Gastrocnemius medialis (tissue), 4 donors: Measurements from ENCODE around the gene PPM1K. TPM values are rescaled to one million over a fixed set of nuclear protein-coding genes. Genes with fewer than 3 reads are reported as not detected.
A peak's percentile ranks its signal among the peaks of the same experiment; 100 is the strongest.

ENCODE experiments used
- ATAC-seq, 2 donors: fragments of 150-250 bp; one replicate each; pipeline ENCODE4 v1.9.1; 2016
- DNase-seq, 2 donors: peaks; one replicate each; pipeline ENCODE4 v3.0.0-alpha.2; 2019
- H3K27ac ChIP-seq, 4 donors: fragments of 200-600 bp; sonication (generic); 1 replicate in 1 of 4; 2 replicates in 3 of 4; pipeline ENCODE4 v1.5.1; 2016 to 2018; ENCODE audit warnings: mild to moderate bottlenecking in 2 of 4, moderate library complexity in 1 of 4
- H3K27me3 ChIP-seq, 3 donors: fragments of 200-600 bp; sonication (generic) in 2 of 3; 1 replicate in 1 of 3; 2 replicates in 2 of 3; pipeline versions ENCODE4 v1.5.1 to v1.6.0; 2016 to 2019; ENCODE audit warnings: mild to moderate bottlenecking in 1 of 3, moderate library complexity in 1 of 3
- H3K36me3 ChIP-seq, 2 donors: fragments of 200-600 bp; sonication (generic) in 1 of 2; one replicate each; pipeline ENCODE4 v1.5.1; 2017 to 2018
- H3K4me1 ChIP-seq, 2 donors: fragments of 200-600 bp; sonication (generic) in 1 of 2; one replicate each; pipeline ENCODE4 v1.5.1; 2016 to 2017; ENCODE audit warnings: mild to moderate bottlenecking in 2 of 2
- H3K4me3 ChIP-seq, 4 donors: fragments of 200-600 bp; sonication (generic) in 3 of 4; 1 replicate in 1 of 4; 2 replicates in 3 of 4; pipeline ENCODE4 v1.5.1; 2016 to 2019; ENCODE audit warnings: mild to moderate bottlenecking in 2 of 4
- H3K9me3 ChIP-seq, 3 donors: fragments of 200-600 bp; sonication (generic) in 2 of 3; 1 replicate in 1 of 3; 2 replicates in 2 of 3; pipeline ENCODE4 v1.5.1; 2016 to 2019
- POLR2A ChIP-seq, 2 donors: fragments of 450-650 bp; IDR thresholded peaks; one replicate each; pipeline ENCODE4 v1.6.1; 2017; ENCODE audit warnings: antibody characterized with exemption in 2 of 2, mild to moderate bottlenecking in 2 of 2, moderate library complexity in 2 of 2
- in situ Hi-C, 4 donors: fragments of 200-750 bp; cut with MboI; loops; one replicate each; pipeline versions ENCODE4 v1.15.0 to v1.8.0; 2017; ENCODE audit warnings: low sequenced_read_pairs in 4 of 4
- intact Hi-C: fragments of 100-400 bp; cut with DNase I; formaldehyde crosslinking; loops from one replicate; pipeline ENCODE4 v1.15.1; 2023; ENCODE audit warnings: low total_unique reads
- total RNA-seq, 4 donors: library from RNA; depleted of rRNA; stranded (reverse); fragments of >200 nt; gene quantifications; one replicate each; pipeline versions ENCODE4 v1.1.0 to v1.2.3, GENCODE V29; 2016
- TF ChIP-seq, protein P1 (sequence below), 5 experiments: fragments of 450-650 bp in 3 of 5; fragments of 200-600 bp in 2 of 5; sonication (generic) in 2 of 5; IDR thresholded peaks in 4 of 5; conservative IDR thresholded peaks in 1 of 5; 1 replicate in 4 of 5; 2 replicates in 1 of 5; pipeline ENCODE4 v1.5.1; 2016 to 2019; ENCODE audit warnings: antibody characterized with exemption in 5 of 5, mild to moderate bottlenecking in 3 of 5, moderate library complexity in 3 of 5

The PPM1K gene
- total RNA-seq, 4 donors from 2014 or later: 3.3 to 9.5 (median 6.9) TPM

GRCh38 chr4:88215351-88215750 lies 69.0 kb downstream of the PPM1K start:
- intact Hi-C loops: loop anchor here (5.0 kb wide), 1 partner anchor 162 kb away; the partner anchor contains the start of gene HERC6
- TF ChIP-seq POLR2A (IDR thresholded peaks at IDR 0.05): no peak
- TF ChIP-seq, protein P1, sequence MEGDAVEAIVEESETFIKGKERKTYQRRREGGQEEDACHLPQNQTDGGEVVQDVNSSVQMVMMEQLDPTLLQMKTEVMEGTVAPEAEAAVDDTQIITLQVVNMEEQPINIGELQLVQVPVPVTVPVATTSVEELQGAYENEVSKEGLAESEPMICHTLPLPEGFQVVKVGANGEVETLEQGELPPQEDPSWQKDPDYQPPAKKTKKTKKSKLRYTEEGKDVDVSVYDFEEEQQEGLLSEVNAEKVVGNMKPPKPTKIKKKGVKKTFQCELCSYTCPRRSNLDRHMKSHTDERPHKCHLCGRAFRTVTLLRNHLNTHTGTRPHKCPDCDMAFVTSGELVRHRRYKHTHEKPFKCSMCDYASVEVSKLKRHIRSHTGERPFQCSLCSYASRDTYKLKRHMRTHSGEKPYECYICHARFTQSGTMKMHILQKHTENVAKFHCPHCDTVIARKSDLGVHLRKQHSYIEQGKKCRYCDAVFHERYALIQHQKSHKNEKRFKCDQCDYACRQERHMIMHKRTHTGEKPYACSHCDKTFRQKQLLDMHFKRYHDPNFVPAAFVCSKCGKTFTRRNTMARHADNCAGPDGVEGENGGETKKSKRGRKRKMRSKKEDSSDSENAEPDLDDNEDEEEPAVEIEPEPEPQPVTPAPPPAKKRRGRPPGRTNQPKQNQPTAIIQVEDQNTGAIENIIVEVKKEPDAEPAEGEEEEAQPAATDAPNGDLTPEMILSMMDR (IDR thresholded peaks at IDR 0.05 in 4 of 5, conservative IDR thresholded peaks at IDR 0.05 in 1 of 5): no peak
- Histone ChIP-seq H3K27me3 (no peaks in the 10 kb centered on the region), H3K4me1 (peaks cover 0 to 2% of the 10 kb centered on the region in 2 donors), H3K27ac (no peak overlapping the region), H3K9me3 (no peaks in the 10 kb centered on the region), H3K4me3 (no peak overlapping the region), H3K36me3 (no peaks in the 10 kb centered on the region)
- ATAC-seq (no peak), DNase-seq (no peak)
- in situ Hi-C loops: loop anchor here (5.0 to 25.0 kb wide), 5 partner anchors 302 to 531 kb away; no protein-coding TSS in a partner anchor

- Histone ChIP-seq H3K36me3 (no peaks in the 10 kb centered on the region), H3K27me3 (no peaks in the 10 kb centered on the region), H3K9me3 (no peaks in the 10 kb centered on the region), H3K27ac (no peak overlapping the region), H3K4me3 (no peak overlapping the region), H3K4me1 (no peaks in the 10 kb centered on the region)
- TF ChIP-seq, protein P1 (IDR thresholded peaks at IDR 0.05 in 4 of 5, conservative IDR thresholded peaks at IDR 0.05 in 1 of 5): no peak
- no peak for TF ChIP-seq POLR2A (IDR thresholded peaks at IDR 0.05)
- DNase-seq: no peak
- intact Hi-C loops (loop anchor here (1.0 to 2.0 kb wide), 3 partner anchors 157 to 359 kb away; no protein-coding TSS in a partner anchor), in situ Hi-C loops (loop anchor here (5.0 to 25.0 kb wide), 10 partner anchors 175 to 530 kb away; no protein-coding TSS in a partner anchor)
- no peak for ATAC-seq
Observed at GRCh38 chr4:88212253-88212561, 72.2 kb downstream of the PPM1K start.

- Histone ChIP-seq H3K27ac (no peak overlapping the region), H3K4me3 (no peak overlapping the region), H3K27me3 (no peaks in the 10 kb centered on the region), H3K9me3 (no peaks in the 10 kb centered on the region), H3K4me1 (no peaks in the 10 kb centered on the region), H3K36me3 (no peaks in the 10 kb centered on the region)
- DNase-seq (no peak), ATAC-seq (peak in 1 of 2 donors; percentile 78)
- intact Hi-C loops (loop anchor here (1.0 to 2.0 kb wide), 3 partner anchors 156 to 359 kb away; no protein-coding TSS in a partner anchor), in situ Hi-C loops (loop anchor here (5.0 to 25.0 kb wide), 10 partner anchors 174 to 529 kb away; no protein-coding TSS in a partner anchor)
- no peak for TF ChIP-seq POLR2A (IDR thresholded peaks at IDR 0.05)
- TF ChIP-seq, protein P1 (IDR thresholded peaks at IDR 0.05 in 4 of 5, conservative IDR thresholded peaks at IDR 0.05 in 1 of 5): peak; percentile 66 to 76 (median 73)
Observed at GRCh38 chr4:88211473-88212252, 72.7 kb downstream of the PPM1K start.

DNA sequence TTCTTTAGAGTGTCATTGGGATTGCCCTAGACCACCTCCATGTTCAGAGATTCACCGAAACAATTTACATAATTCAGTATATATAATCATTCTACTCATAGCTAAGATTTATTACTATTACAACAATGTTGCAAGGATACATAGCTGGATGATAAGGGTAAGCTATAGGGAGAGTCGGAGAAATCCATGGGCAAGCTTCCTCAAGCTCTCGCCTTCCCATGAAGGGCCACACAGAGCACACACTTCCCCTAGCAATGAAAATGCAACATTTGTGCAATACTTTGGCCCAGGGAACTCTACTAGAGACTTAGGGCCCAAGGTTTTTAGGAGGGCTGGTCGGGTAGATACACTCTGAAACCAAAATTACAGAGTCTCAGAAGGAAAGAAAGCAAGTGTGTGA lies 76.2 kb downstream of the PPM1K start:
- no peaks in the 10 kb centered on the region for H3K9me3 ChIP-seq
- in situ Hi-C loops (loop anchor here in 2 of 4 donors (25.0 kb wide), 1 partner anchor 521 kb away; no protein-coding TSS in a partner anchor), intact Hi-C loops (no loop called here)
- no peaks in the 10 kb centered on the region for H3K36me3 ChIP-seq
- H3K4me3 ChIP-seq: no peak overlapping the region
- H3K27me3 ChIP-seq: no peaks in the 10 kb centered on the region
- H3K4me1 ChIP-seq: no peaks in the 10 kb centered on the region
- H3K27ac ChIP-seq: no peak overlapping the region
- TF ChIP-seq, protein P1 (IDR thresholded peaks at IDR 0.05 in 4 of 5, conservative IDR thresholded peaks at IDR 0.05 in 1 of 5): no peak
- TF ChIP-seq POLR2A (IDR thresholded peaks at IDR 0.05): no peak
- no peak for DNase-seq
- ATAC-seq: no peak

Other genes starting within 250 kb of the PPM1K start
- gene ABCG2, start 125.9 kb downstream of the PPM1K start, total RNA-seq: under 1 TPM in 3 of 4 donors, not detected in 1; 0.22 to 0.75 (median 0.23) TPM
- gene HERC6, start 94.3 kb upstream of the PPM1K start, total RNA-seq: 1 to 10 TPM in 2 of 4 donors, under 1 TPM in 2; 0.42 to 1.6 (median 1.0) TPM
- 1 to 10 TPM in 2 of 4 donors, under 1 TPM in 2; 0.55 to 1.5 (median 1.1) TPM for gene HERC5, start 172.6 kb upstream of the PPM1K start, total RNA-seq
- gene PYURF, start 239.2 kb upstream of the PPM1K start, total RNA-seq: 10 to 100 TPM; 62.4 to 86.0 (median 72.3) TPM